SHP77 treated with DMSO at 0.1 percent for 48 hours (cell line): ENCODE data around the gene PRDM7.
"Not testable (repeated sequence)": the region's sequence is repeated elsewhere in the genome, so short reads cannot be mapped to it uniquely, and the experiment has no call there.

Experiments
- DNase-seq: peaks from one replicate; lab custom pipeline; 2025; lab: John Stamatoyannopoulos, UW

Gene PRDM7

DNA sequence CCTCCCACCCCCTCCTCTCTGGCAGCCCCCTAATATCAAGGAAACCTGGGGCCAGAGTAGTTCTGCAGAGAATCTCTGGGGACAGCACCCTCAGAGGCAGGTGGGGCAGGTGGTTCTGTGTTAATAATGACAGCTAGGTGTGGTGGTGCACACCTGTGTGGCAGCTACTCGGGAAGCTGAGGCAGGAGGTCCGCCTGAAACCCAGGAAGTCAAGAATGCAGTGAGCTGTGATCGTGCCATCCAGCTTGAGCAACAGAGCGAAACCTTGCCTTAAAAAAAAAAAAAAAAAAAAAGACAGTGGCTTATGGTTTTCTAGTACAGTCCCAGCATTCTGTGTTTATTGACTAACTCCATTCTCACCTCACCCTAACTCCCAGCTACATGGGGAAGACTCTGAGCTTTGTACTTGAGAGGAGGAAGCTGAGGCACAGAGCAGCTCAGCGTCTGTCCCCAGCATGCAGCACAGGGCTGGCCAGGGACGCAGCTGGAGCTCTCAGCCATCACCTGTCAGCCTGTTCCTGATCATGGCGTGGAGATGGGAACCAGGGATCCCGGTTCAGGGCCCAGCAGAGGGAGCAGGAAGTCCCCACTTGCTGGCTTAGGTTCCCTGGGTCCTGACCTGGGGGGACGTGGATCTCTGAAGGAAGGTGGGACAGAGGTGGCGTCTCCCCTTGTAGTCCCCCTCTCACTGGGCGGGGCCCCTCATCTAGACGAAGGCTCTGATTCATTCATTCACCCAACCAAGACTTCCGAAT lies 64.0 kb downstream of the PRDM7 start:
- DNase-seq, result no peak

DNA sequence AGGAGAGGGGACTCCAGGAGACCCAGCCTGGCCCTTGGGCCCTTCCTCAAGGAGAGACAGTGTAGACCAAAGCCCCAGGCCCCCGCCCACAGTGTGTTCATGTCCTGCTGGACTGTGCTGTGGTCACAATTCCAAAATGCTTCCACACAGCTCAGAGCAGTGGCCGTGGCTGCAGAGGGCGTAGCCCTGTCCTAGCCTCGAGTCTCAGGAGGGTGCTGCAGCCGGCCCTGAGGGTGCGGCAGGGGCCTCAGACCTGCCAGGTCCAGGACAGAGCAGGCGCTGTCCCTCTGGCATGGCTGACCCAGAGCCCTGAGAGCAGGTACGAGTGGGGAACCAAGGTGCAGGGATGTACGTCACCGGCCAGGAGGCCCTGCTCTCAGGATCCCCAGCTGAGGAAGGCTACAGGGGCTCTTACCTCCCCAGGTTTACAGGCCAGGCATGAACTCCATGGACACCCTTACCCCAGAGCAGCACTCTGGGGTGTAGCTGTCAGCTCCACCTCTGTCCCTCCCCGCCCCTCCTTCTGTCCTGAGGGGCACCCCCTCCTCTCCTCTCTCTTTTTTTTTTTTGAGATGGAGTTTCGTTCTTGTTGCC lies 65.1 kb downstream of the PRDM7 start:
- no peak for DNase-seq

DNA sequence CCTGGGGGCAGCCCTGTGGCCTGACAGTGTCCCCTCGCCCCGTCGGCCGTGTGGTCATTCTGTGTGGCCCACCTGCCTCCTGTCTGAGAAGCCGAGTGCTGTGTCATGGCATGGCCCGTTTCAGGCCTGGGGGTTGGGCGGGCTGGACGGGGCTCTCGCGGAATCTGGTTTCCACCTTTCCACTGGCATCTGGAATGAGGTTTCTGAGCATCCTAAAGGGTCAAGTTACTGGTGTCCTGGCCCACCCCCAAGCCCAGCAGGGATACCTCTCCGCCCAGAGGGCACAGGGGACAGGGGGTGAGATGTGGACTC lies 65.7 kb downstream of the PRDM7 start:
- DNase-seq, result no peak

DNA sequence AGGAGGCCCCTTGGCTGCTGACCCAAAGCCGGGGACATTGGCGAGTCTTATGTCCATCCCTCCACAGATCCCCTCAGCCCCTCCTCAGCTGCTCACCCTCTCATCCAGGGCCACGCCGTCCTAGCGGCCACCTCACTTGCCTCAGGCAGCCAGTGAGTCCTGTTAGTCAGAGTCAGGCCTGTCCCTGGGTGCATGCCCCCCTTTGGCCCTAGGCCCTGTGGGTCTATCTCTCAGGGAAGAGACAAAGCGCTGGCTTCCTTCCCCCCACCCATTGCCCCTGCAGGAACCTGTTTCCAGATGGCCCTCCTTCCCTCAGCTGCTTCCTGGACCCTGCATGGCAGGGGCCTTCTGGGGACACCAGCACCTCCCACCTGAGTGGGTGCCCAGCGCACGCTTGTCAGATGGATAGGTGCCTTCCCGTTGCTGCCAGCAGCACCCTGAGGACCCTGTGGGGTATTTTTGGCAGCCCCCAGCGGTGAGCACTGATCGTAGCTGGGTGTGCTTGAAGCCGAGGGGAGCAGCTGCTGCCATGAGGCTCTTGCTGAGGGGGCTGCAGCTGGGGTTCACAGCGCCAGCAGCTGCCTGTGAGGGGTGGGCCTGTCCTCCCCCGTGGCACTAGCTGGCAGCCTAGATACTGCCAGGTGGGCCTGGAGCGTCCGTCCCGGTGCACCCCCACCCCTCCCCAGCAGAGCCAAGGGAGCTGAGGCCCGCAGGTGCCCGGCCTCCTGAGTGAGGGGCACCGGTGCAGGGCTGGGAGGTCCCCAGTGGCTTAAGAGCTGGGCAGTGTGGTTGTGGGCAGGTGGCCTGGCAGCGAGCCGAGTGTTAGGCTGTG lies 66.2 kb downstream of the PRDM7 start:
- DNase-seq, result no peak

DNA sequence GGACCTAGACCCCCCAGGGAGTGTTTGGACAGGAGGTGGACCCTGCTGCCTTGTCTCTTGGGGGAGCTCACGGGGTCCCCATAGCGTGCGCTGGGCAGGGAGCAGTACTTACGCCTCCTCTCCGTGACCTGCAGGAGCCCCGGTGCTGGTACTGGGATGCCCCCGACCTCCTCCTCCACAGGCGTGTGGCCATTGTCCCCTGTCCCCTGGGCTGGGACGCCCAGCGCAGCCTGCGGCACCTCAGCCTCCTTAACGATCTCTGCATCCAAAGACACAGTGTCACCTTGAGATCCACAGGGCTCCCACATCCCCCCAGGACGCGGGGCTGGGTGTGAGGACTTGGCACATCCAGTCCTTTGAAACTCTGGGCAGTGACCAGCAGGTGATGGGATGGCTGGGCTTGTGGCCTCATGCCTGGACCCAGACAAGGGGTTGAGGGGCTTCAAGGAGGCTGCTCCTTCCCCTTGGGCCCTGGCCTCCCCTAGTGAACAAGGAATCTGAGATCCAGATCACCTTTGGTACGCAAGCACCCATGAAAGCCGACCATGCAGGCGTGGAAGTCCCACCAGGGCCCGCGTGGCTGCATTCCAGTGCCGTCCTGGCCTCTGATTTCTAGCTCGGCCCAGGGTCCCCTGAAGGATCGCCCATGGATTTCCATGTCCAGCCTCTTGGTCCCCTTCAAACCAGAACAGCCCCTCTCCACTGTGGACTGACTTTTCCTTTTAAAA lies 67.8 kb downstream of the PRDM7 start:
- no peak for DNase-seq

DNA sequence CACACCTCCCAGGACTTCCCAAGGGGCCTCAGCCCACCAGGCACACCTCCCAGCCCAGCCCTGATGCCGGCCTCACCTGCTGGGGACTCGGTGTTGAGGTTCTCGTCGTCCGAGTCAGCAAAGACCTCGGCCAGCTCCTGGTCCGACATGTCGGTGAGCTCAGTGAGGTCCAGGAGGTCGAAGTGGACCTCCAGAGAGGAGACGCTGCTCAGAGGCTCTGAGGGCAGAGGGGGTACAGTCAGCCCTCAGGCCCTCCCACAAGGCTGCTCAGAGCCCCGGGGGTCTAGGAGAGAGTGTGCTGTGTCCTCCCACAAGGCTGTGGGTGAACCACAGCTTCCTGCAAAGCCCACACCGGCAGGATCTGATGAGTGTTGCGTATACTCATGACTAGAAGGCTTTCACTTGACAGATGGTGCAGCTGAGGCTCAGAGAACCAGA lies 68.4 kb downstream of the PRDM7 start:
- no peak for DNase-seq

- not testable (repeated sequence) for DNase-seq
Observed at GRCh38 chr16:90007635-90008234, 69.4 kb downstream of the PRDM7 start.

DNA sequence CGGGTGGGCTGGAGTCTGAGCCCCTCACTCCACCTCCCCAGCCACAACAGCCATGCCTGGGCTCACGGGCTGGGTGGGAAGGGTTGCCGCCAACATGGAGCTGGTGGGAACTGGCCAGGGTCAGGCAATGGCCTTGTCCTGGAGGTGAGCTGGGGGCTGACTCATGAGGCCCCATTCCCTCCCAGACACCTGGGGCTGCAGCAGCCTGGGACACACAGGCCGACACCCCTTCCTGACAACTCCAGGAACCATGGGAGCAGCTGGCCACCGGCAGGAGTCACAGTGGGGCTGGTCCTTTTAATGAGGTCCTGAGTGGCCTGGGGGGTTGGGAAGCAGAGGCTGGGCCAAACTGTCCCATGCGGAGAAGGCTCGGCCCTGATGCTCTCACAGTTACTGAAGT lies 70.1 kb downstream of the PRDM7 start:
- no peak for DNase-seq
